GM23338 (cell line): ENCODE results near the gene SYCN. TPM values are rescaled to one million over a fixed set of nuclear protein-coding genes. Genes with fewer than 3 reads are reported as not detected.

Experiments
- ATAC-seq: fragments of 200-7000 bp; cut with Tn5 transposase; 3 replicates; pipeline ENCODE4 v1.9.1; 2020
- DNase-seq: peaks from one replicate; pipeline ENCODE4 v3.0.0-alpha.2; 2015; ENCODE audit warnings: low spot score
- H2AFZ ChIP-seq: fragments of 200-600 bp; sonication (generic); 2 replicates; pipeline ENCODE4 v1.8.0; 2016; ENCODE audit warnings: antibody characterized with exemption, mild to moderate bottlenecking, moderate library complexity
- H3F3A ChIP-seq: fragments of 200-600 bp; sonication (generic); replicated peaks from 2 replicates; pipeline ENCODE4 v1.8.0; 2017; ENCODE audit warnings: antibody characterized with exemption, mixed run types, low read depth
- H3K27ac ChIP-seq: fragments of 200-600 bp; sonication (generic); 2 replicates; pipeline ENCODE4 v1.6.1; 2016; ENCODE audit warnings: low read depth
- H3K27me3 ChIP-seq: fragments of 200-600 bp; sonication (generic); 2 replicates; pipeline ENCODE4 v1.8.0; 2016; ENCODE audit warnings: mild to moderate bottlenecking, mixed run types, moderate library complexity; ENCODE audit not compliant: insufficient read depth
- H3K36me3 ChIP-seq: fragments of 200-600 bp; sonication (generic); 2 replicates; pipeline ENCODE4 v1.8.0; 2016; ENCODE audit warnings: mild to moderate bottlenecking; ENCODE audit not compliant: insufficient read depth
- H3K4me1 ChIP-seq: fragments of 200-600 bp; sonication (generic); 2 replicates; pipeline ENCODE4 v1.8.0; 2016; ENCODE audit warnings: mild to moderate bottlenecking, moderate library complexity; ENCODE audit not compliant: insufficient read depth
- H3K4me2 ChIP-seq: fragments of 200-600 bp; sonication (generic); 2 replicates; pipeline ENCODE4 v1.7.1; 2017; ENCODE audit warnings: mixed run types
- H3K4me3 ChIP-seq: fragments of 200-600 bp; sonication (generic); 2 replicates; pipeline ENCODE4 v1.6.1; 2016; ENCODE audit warnings: mixed run types
- H3K79me2 ChIP-seq: fragments of 200-600 bp; sonication (generic); replicated peaks from 2 replicates; pipeline ENCODE4 v1.8.0; 2017; ENCODE audit warnings: mild to moderate bottlenecking; ENCODE audit not compliant: insufficient read depth
- H3K9me2 ChIP-seq: fragments of 200-600 bp; sonication (generic); 2 replicates; pipeline ENCODE4 v1.8.0; 2017; ENCODE audit not compliant: insufficient read depth
- H4K20me1 ChIP-seq: fragments of 200-600 bp; sonication (generic); replicated peaks from 2 replicates; pipeline ENCODE4 v1.8.0; 2017; ENCODE audit warnings: mild to moderate bottlenecking; ENCODE audit not compliant: insufficient read depth
- H3K27ac Mint-ChIP-seq: 2 replicates; pipeline ENCODE4 v1.8.0; 2020; ENCODE audit warnings: inconsistent platforms, mild to moderate bottlenecking, moderate library complexity, mixed read lengths
- H3K27me3 Mint-ChIP-seq: 3 replicates; pipeline ENCODE4 v1.8.0; 2022; ENCODE audit warnings: low read depth, mild to moderate bottlenecking, moderate library complexity, mixed read lengths, inconsistent platforms; ENCODE audit not compliant: insufficient read depth, poor library complexity
- H3K36me3 Mint-ChIP-seq: 3 replicates; pipeline ENCODE4 v1.8.0; 2021; ENCODE audit warnings: low read depth, mild to moderate bottlenecking, inconsistent platforms, moderate library complexity, mixed read lengths
- H3K4me1 Mint-ChIP-seq: 3 replicates; pipeline ENCODE4 v1.8.0; 2020; ENCODE audit warnings: mild to moderate bottlenecking, inconsistent platforms, mixed read lengths
- H3K4me3 Mint-ChIP-seq: 3 replicates; pipeline ENCODE4 v1.8.0; 2021; ENCODE audit warnings: moderate library complexity, mild to moderate bottlenecking, inconsistent platforms, mixed read lengths
- H3K9me3 Mint-ChIP-seq: 3 replicates; pipeline ENCODE4 v1.8.0; 2020; ENCODE audit warnings: moderate library complexity, mild to moderate bottlenecking, inconsistent platforms, mixed read lengths
- CREB1 ChIP-seq: fragments of 250-450 bp; sonication (Bioruptor Pico); IDR thresholded peaks from 2 replicates; pipeline ENCODE4 v1.5.0; 2020; ENCODE audit warnings: low read depth, mild to moderate bottlenecking, moderate library complexity
- CTCF ChIP-seq, 2 experiments: fragments of 200-600 bp in 1 of 2; sonication (generic) in 1 of 2; conservative IDR thresholded peaks; 2 replicates each; pipeline versions ENCODE4 v1.5.1 to v1.6.1; 2016 to 2017; ENCODE audit warnings: antibody characterized with exemption in 2 of 2, low read depth in 2 of 2, mild to moderate bottlenecking in 2 of 2, moderate library complexity in 1 of 2
- ETS1 ChIP-seq: IDR thresholded peaks from 2 replicates; pipeline ENCODE4 v1.6.1; 2016; ENCODE audit warnings: antibody characterized with exemption
- EZH2 ChIP-seq: fragments of 200-600 bp; sonication (generic); IDR thresholded peaks from one replicate; pipeline ENCODE4 v1.8.0; 2017; ENCODE audit warnings: antibody characterized with exemption, mild to moderate bottlenecking, low read depth; ENCODE audit not compliant: unreplicated experiment
- EZH2phosphoT487 ChIP-seq: fragments of 200-600 bp; sonication (generic); IDR thresholded peaks from one replicate; pipeline ENCODE4 v1.8.1; 2018; ENCODE audit warnings: antibody characterized with exemption; ENCODE audit not compliant: unreplicated experiment
- JUNB ChIP-seq: IDR thresholded peaks from one replicate; pipeline ENCODE4 v1.6.1; 2016; ENCODE audit warnings: antibody characterized with exemption; ENCODE audit not compliant: unreplicated experiment
- NANOG ChIP-seq: IDR thresholded peaks from 2 replicates; pipeline ENCODE4 v1.6.1; 2016; ENCODE audit warnings: antibody characterized with exemption, borderline replicate concordance
- POLR2AphosphoS5 ChIP-seq: IDR thresholded peaks from 2 replicates; pipeline ENCODE4 v1.6.1; 2016; ENCODE audit warnings: antibody characterized with exemption, low read depth
- REST ChIP-seq: IDR thresholded peaks from one replicate; pipeline ENCODE4 v1.6.1; 2018; ENCODE audit warnings: antibody characterized with exemption; ENCODE audit not compliant: unreplicated experiment
- STAT1 ChIP-seq: IDR thresholded peaks from one replicate; pipeline ENCODE4 v1.6.1; 2016; ENCODE audit warnings: antibody characterized with exemption; ENCODE audit not compliant: unreplicated experiment
- ZNF114 ChIP-seq: fragments of 250-450 bp; sonication (Bioruptor Pico); IDR thresholded peaks from 2 replicates; pipeline ENCODE4 v1.5.0; 2020; ENCODE audit warnings: mild to moderate bottlenecking, moderate library complexity
- ZNF331 ChIP-seq: fragments of 250-450 bp; sonication (Bioruptor Pico); IDR thresholded peaks from 2 replicates; pipeline ENCODE4 v1.5.0; 2020; ENCODE audit warnings: low read depth, mild to moderate bottlenecking, moderate library complexity
- ZNF462 ChIP-seq: fragments of 250-450 bp; sonication (Bioruptor Pico); IDR thresholded peaks from 2 replicates; pipeline ENCODE4 v1.5.0; 2020; ENCODE audit warnings: mild to moderate bottlenecking, moderate library complexity
- polyA plus RNA-seq: library from polyadenylated mRNA; unstranded; fragments of >200 nt; fragmentation: Nextera tagmentation; extraction: Ambion mirVana; gene quantifications from 2 replicates; pipeline ENCODE4 v1.2.1, GENCODE V29; 2016
- total RNA-seq: library from RNA; depleted of rRNA; stranded (reverse); fragments of >200 nt; shearing (Covaris generic); gene quantifications from 2 replicates; pipeline ENCODE4 v1.2.3, GENCODE V29; 2014

Gene SYCN
- total and polyA plus RNA-seq, 2 experiments from 2014 or later: not detected

GRCh38 chr19:39237200-39238184, 33.4 kb upstream of the SYCN start:
- Histone ChIP-seq H2AFZ (peak overlapping the region; percentile 59; the same call in 1 of the 2 replicates), H3K4me3 (no peak overlapping the region), H3K27me3 (peaks cover 19% of the 10 kb centered on the region; the same call in 1 of the 2 replicates), H3K9me2 (no peaks in the 10 kb centered on the region), H3K4me2 (no peak overlapping the region), H3K4me1 (no peaks in the 10 kb centered on the region), H4K20me1 (no peaks in the 10 kb centered on the region), H3K79me2 (no peaks in the 10 kb centered on the region), H3F3A (no peaks in the 10 kb centered on the region), H3K36me3 (no peaks in the 10 kb centered on the region), H3K27ac (no peak overlapping the region)
- ATAC-seq (peak; percentile 80), DNase-seq (peak; percentile 39)
- Mint-ChIP-seq H3K27me3 (peaks cover 7% of the 10 kb centered on the region), H3K4me1 (no peaks in the 10 kb centered on the region; the same call in 2 of the 3 replicates), H3K36me3 (no peaks in the 10 kb centered on the region), H3K9me3 (no peaks in the 10 kb centered on the region), H3K27ac (no peak overlapping the region), H3K4me3 (no peak overlapping the region)
- TF ChIP-seq CTCF (conservative IDR thresholded peaks at IDR 0.05; ENCODE audit: low read depth in 2 of 2) (no peak), NANOG (no peak), EZH2phosphoT487 (no peak), STAT1 (no peak), ZNF114 (no peak), REST (no peak), POLR2AphosphoS5 (no peak), EZH2 (no peak), ZNF462 (CRISPR knock-in tag) (no peak), JUNB (no peak), CREB1 (CRISPR knock-in tag) (no peak), ETS1 (no peak), ZNF331 (CRISPR knock-in tag) (no peak)
